ENCODE measurements around the gene SALL2.

DNA sequence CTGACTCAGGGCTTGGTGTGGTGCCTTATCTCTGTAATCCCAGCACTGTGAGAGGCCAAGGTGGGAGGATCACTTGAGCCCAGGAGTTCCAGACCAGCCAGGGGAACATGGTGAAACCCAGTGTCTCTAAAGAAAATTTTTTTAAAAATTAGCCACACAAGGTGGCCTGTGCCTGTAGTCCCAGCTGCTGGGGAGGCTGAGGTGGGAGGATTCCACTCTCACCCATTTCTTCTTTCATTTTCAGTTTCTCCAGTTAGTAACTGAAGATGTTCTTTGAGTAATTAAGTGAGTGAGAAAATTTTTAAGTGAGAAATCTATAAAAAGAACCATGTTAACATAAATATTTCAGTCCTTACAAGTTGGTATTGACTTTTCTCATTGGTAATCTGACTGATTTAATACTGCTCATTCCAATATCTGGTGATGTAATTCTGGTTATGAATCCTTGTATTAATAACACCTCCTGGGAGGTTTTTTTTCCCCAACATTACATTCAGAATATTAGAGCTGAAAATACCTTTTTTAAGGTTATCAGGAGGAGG is 21.1 kb downstream of the SALL2 start:
- TF ChIP-seq, protein P1, sequence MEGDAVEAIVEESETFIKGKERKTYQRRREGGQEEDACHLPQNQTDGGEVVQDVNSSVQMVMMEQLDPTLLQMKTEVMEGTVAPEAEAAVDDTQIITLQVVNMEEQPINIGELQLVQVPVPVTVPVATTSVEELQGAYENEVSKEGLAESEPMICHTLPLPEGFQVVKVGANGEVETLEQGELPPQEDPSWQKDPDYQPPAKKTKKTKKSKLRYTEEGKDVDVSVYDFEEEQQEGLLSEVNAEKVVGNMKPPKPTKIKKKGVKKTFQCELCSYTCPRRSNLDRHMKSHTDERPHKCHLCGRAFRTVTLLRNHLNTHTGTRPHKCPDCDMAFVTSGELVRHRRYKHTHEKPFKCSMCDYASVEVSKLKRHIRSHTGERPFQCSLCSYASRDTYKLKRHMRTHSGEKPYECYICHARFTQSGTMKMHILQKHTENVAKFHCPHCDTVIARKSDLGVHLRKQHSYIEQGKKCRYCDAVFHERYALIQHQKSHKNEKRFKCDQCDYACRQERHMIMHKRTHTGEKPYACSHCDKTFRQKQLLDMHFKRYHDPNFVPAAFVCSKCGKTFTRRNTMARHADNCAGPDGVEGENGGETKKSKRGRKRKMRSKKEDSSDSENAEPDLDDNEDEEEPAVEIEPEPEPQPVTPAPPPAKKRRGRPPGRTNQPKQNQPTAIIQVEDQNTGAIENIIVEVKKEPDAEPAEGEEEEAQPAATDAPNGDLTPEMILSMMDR (IDR thresholded peaks at IDR 0.05 in 8 of 11, conservative IDR thresholded peaks at IDR 0.05 in 3 of 11) = no peak
- TF ChIP-seq POLR2AphosphoS5 (IDR thresholded peaks at IDR 0.05) (no peak), POLR2A (IDR thresholded peaks at IDR 0.05) (no peak)

Measured in spleen (tissue), 7 donors.